Right lobe of liver (tissue), 6 donors: ENCODE results near the gene MEF2C. TPM values are rescaled to one million over a fixed set of nuclear protein-coding genes. Genes with fewer than 3 reads are reported as not detected.

ENCODE experiments used
- ATAC-seq, 4 donors: fragments of 200-7000 bp; cut with Tn5 transposase; one replicate each; pipeline ENCODE4 v1.9.1; 2020; ENCODE audit warnings: mild to moderate bottlenecking in 4 of 4, moderate library complexity in 4 of 4
- DNase-seq, 3 donors: peaks; one replicate each; pipeline ENCODE4 v3.0.0-alpha.2; 2020
- H3K27ac ChIP-seq, 3 donors: fragments of 200-600 bp; one replicate each; pipeline ENCODE4 v1.8.0; 2022
- H3K27me3 ChIP-seq, 2 donors: fragments of 200-600 bp; one replicate each; pipeline ENCODE4 v1.8.0; 2022
- H3K36me3 ChIP-seq, 4 donors: fragments of 200-600 bp; sonication (generic) in 1 of 4; one replicate each; pipeline versions ENCODE4 v1.5.1 to v1.8.0; 2017 to 2022; ENCODE audit warnings: control low read depth in 1 of 4
- H3K4me1 ChIP-seq, 4 donors: fragments of 200-600 bp; sonication (generic) in 1 of 4; one replicate each; pipeline versions ENCODE4 v1.5.1 to v1.8.0; 2017 to 2022; ENCODE audit warnings: control low read depth in 1 of 4
- H3K4me3 ChIP-seq, 3 donors: fragments of 200-600 bp; one replicate each; pipeline ENCODE4 v1.8.0; 2022
- H3K9me3 ChIP-seq, 4 donors: fragments of 200-600 bp; sonication (generic) in 1 of 4; one replicate each; pipeline versions ENCODE4 v1.5.1 to v1.8.0; 2017 to 2022; ENCODE audit warnings: control low read depth in 1 of 4
- CTCF ChIP-seq, 4 donors: fragments of 200-600 bp in 3 of 4; fragments of 450-650 bp in 1 of 4; IDR thresholded peaks; one replicate each; pipeline versions ENCODE4 v1.5.1 to v1.8.0; 2016 to 2022; ENCODE audit warnings: antibody characterized with exemption in 4 of 4, mild to moderate bottlenecking in 2 of 4
- POLR2A ChIP-seq: fragments of 450-650 bp; IDR thresholded peaks from one replicate; pipeline ENCODE4 v1.6.1; 2017; ENCODE audit warnings: antibody characterized with exemption, mild to moderate bottlenecking
- WGBS: methylation state at CpG from one replicate; pipeline ENCODE4 v1.1.6; 2018; ENCODE audit warnings: low coverage, low lambda C conversion rate; ENCODE audit not compliant: insufficient coverage; ENCODE audit errors: missing lambda C conversion rate; 5-methylcytosine and 5-hydroxymethylcytosine counted together
- intact Hi-C, 2 donors: fragments of 100-400 bp; cut with DNase I; formaldehyde crosslinking; loops; one replicate each; pipeline versions ENCODE4 v1.11.2 to v1.14.1; 2022
- total RNA-seq, 6 experiments: library from RNA; depleted of rRNA in 2 of 6; stranded (reverse); fragments of >200 nt in 2 of 6; fragmentation: NEBNext Ultra II Directional in 3 of 6; extraction: Animal tissue kit (Norgen Biotek cat#: 25700) in 3 of 6; gene quantifications; one replicate each; pipeline versions ENCODE4 v1.1.0 to v1.2.4, GENCODE V29; 2016 to 2023
- donor health status: DM: no; HTN: yes; CAD: no.
- donor health status: DM: no; HTN: no; CAD: no.
- donor health status: DM: no; HTN: no; CAD: no.
- donor health status: DM: no; HTN: yes; CAD: no.
- donor health status: DM: no; HTN: yes; CAD: no.

Gene MEF2C
- total RNA-seq, 6 experiments from 2014 or later: 4.4 to 19.4 (median 6.4) TPM

DNA sequence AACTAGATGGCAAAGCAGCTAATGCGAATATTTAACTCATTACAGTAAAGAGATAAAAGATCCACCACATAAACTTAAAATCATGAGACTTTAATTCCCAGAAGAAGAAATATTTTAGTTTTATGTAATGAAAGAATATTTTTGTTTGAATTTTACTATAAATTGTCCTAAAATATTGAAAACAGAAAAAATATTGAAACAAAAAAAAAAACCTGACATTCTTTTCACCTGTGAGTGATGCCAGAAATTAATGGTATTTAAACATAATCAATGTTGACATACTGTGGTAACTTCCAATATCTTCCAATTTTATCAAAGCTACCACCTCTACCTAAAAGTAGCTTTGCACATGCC is 153.2 kb downstream of the MEF2C start:
- 0% methylated on average over 1 of the region's 1 CpG for WGBS
- intact Hi-C loops: no loop called here

DNA sequence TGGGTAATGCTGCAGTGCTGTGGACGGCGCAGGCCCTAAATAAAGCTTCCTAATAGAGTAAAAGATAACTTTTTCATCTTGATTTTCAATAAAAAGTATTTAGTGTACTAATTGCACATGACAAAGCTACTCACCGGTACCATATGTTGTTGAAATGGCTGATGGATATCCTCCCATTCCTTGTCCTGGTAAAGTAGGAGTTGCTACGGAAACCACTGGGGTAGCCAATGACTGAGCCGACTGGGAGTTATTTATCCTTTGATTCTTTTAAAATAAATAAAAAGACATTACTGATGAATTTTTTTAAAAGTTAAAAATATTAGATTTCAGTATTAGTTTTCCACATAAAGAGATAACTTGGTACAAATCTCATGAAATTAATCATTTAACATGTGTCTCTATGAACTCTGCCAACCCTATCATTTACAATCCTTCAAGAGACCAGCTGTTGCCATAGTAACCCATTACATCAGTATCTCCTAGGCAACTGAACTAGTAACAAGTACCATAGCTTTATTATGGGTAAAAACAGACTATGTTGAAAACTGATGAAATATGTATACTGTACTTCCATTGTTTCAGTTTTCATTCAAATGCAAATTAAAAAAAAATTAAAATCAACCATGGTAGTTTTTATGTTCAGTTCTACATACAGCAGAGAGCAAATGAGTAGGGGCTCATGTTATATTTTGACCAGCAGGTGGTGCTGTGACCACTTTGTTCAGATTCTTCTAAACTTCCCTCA is 153.7 kb downstream of the MEF2C start:
- H3K9me3 ChIP-seq: no peaks in the 10 kb centered on the region
- H3K27ac ChIP-seq: no peak overlapping the region
- no peak for TF ChIP-seq POLR2A
- TF ChIP-seq CTCF (IDR thresholded peaks at IDR 0.05): peak; percentile 76 to 87 (median 87)
- peaks cover 0 to 4% (median 0%) of the 10 kb centered on the region in 4 donors for H3K36me3 ChIP-seq
- ATAC-seq: peak; percentile 88 to 89 (median 89)
- no peak overlapping the region for H3K4me3 ChIP-seq
- no peaks in the 10 kb centered on the region for H3K27me3 ChIP-seq
- 53% methylated on average over 5 of the region's 5 CpGs for WGBS
- intact Hi-C loops: no loop called here
- peak in 1 of 3 donors; percentile 56 for DNase-seq
- no peaks in the 10 kb centered on the region for H3K4me1 ChIP-seq

More for the DNA sequence above, 153.2 kb downstream of the MEF2C start:
- no peaks in the 10 kb centered on the region for H3K9me3 ChIP-seq
- TF ChIP-seq POLR2A (no peak), CTCF (IDR thresholded peaks at IDR 0.05) (no peak)
- DNase-seq: no peak
- H3K27ac ChIP-seq: no peak overlapping the region
- H3K4me3 ChIP-seq: no peak overlapping the region
- H3K36me3 ChIP-seq: peaks cover 0 to 4% (median 0%) of the 10 kb centered on the region in 4 donors
- H3K4me1 ChIP-seq: no peaks in the 10 kb centered on the region
- ATAC-seq: no peak
- no peaks in the 10 kb centered on the region for H3K27me3 ChIP-seq

- TF ChIP-seq POLR2A (no peak), CTCF (IDR thresholded peaks at IDR 0.05) (peak; percentile 45 to 69 (median 65))
- Histone ChIP-seq H3K9me3 (no peaks in the 10 kb centered on the region), H3K4me3 (no peak overlapping the region), H3K27ac (no peak overlapping the region), H3K4me1 (no peaks in the 10 kb centered on the region), H3K36me3 (peaks cover 0 to 4% (median 0%) of the 10 kb centered on the region in 4 donors), H3K27me3 (no peaks in the 10 kb centered on the region)
- ATAC-seq: no peak
- 30% methylated on average over 3 of the region's 3 CpGs for WGBS
- intact Hi-C loops: no loop called here
- DNase-seq: no peak
Observed at GRCh38 chr5:88727705-88728313, 155.2 kb downstream of the MEF2C start.

DNA sequence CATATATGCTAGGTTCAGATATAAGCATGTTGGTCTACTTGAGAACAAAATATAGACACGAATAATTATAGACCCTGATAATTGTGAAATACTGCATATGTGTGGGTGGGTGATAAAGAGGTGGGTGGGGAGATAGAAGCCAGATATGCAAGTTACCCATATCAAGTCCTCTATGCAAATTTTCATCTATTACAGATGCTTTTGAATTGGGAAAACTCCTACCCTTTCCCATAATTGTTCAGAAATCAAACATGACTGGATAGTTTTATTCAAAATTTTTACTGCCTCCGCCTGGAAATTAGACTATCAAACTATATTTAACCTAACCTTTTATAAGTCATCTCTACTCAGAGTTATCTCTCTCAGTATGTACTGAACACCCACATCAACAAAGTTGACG is 157.5 kb downstream of the MEF2C start:
- H3K4me1 ChIP-seq: no peaks in the 10 kb centered on the region
- H3K4me3 ChIP-seq: no peak overlapping the region
- H3K36me3 ChIP-seq: peaks cover 0 to 4% (median 2%) of the 10 kb centered on the region in 4 donors
- ATAC-seq: no peak
- H3K27ac ChIP-seq: no peak overlapping the region
- intact Hi-C loops: no loop called here
- WGBS: 42% methylated on average over 3 of the region's 3 CpGs
- DNase-seq: no peak
- H3K27me3 ChIP-seq: no peaks in the 10 kb centered on the region
- TF ChIP-seq POLR2A (no peak), CTCF (IDR thresholded peaks at IDR 0.05) (no peak)
- H3K9me3 ChIP-seq: no peaks in the 10 kb centered on the region
